H1 (cell line): ENCODE measurements around the gene SHC3. TPM values are rescaled to one million over a fixed set of nuclear protein-coding genes. Genes with fewer than 3 reads are reported as not detected.

Source experiments
- CTCF ChIA-PET: fragments of 300-600 bp; sonication (Branson Sonifier 250); formaldehyde crosslinking; loops from one replicate; lab custom pipeline; 2021; ENCODE audit not compliant: partially characterized antibody; lab: Charles Lee
- POLR2A ChIA-PET: fragments of 300-600 bp; sonication (Branson Sonifier 250); formaldehyde crosslinking; loops from one replicate; lab custom pipeline; 2021; ENCODE audit warnings: inconsistent platforms; ENCODE audit not compliant: partially characterized antibody; lab: Charles Lee
- DNase-seq, 2 experiments: peaks; one replicate each; pipeline versions ENCODE4 v3.0.0 to v3.0.0-alpha.2; 2010 to 2022; ENCODE audit warnings: low spot score in 2 of 2, low read depth in 1 of 2, mixed read lengths in 1 of 2
- FAIRE-seq: peaks from 2 replicates; lab custom pipeline; 2011; peaks lifted over from hg19 to GRCh38; lab: Jason Lieb, UNC
- H2AFZ ChIP-seq: 2 replicates; pipeline ENCODE4 v1.8.1; 2012; ENCODE audit warnings: low read length, inconsistent platforms
- H2AK5ac ChIP-seq: 2 replicates; pipeline ENCODE4 v1.6.1; 2013; ENCODE audit warnings: low read depth, low read length
- H2BK120ac ChIP-seq: replicated peaks from 2 replicates; pipeline ENCODE3; 2013; ENCODE audit warnings: low read depth, low read length, inconsistent platforms
- H2BK12ac ChIP-seq: 2 replicates; pipeline ENCODE4 v1.6.1; 2013; ENCODE audit warnings: low read depth, low read length
- H2BK15ac ChIP-seq: 2 replicates; pipeline ENCODE4 v1.6.1; 2013; ENCODE audit warnings: low read length
- H2BK20ac ChIP-seq: 2 replicates; pipeline ENCODE4 v1.6.1; 2013; ENCODE audit warnings: low read length
- H2BK5ac ChIP-seq: 2 replicates; pipeline ENCODE4 v1.6.1; 2013; ENCODE audit warnings: low read depth, low read length
- H3K14ac ChIP-seq: 2 replicates; pipeline ENCODE4 v1.6.1; 2013; ENCODE audit warnings: inconsistent platforms; ENCODE audit not compliant: insufficient read length
- H3K18ac ChIP-seq: 2 replicates; pipeline ENCODE4 v1.6.1; 2013; ENCODE audit warnings: low read length; ENCODE audit errors: extremely low read depth
- H3K23ac ChIP-seq: 2 replicates; pipeline ENCODE4 v1.6.1; 2013; ENCODE audit warnings: inconsistent platforms; ENCODE audit not compliant: insufficient read length
- H3K23me2 ChIP-seq: 2 replicates; pipeline ENCODE4 v1.6.1; 2013; ENCODE audit warnings: low read depth, low read length
- H3K27ac ChIP-seq: 2 replicates; pipeline ENCODE4 v1.6.1; 2011; ENCODE audit warnings: low read depth, low read length, inconsistent platforms
- H3K27me3 ChIP-seq, 4 experiments: replicated peaks in 1 of 4; 1 replicate in 1 of 4; 2 replicates in 3 of 4; pipeline versions ENCODE4 v1.6.1 to v1.8.1; 2011 to 2013; ENCODE audit warnings: low read length in 3 of 4, mild to moderate bottlenecking in 3 of 4, inconsistent platforms in 2 of 4, mixed read lengths in 2 of 4, moderate library complexity in 1 of 4; ENCODE audit not compliant: control insufficient read depth in 3 of 4, insufficient read depth in 3 of 4; ENCODE audit errors: extremely low read depth in 1 of 4
- H3K36me3 ChIP-seq, 4 experiments: 2 replicates each; pipeline versions ENCODE4 v1.6.1 to v1.8.1; 2011 to 2013; ENCODE audit warnings: mild to moderate bottlenecking in 4 of 4, low read length in 3 of 4, moderate library complexity in 2 of 4, control low read depth in 1 of 4, inconsistent platforms in 1 of 4; ENCODE audit not compliant: insufficient read depth in 4 of 4, control insufficient read depth in 2 of 4
- H3K4ac ChIP-seq: replicated peaks from 2 replicates; pipeline ENCODE3; 2013; ENCODE audit warnings: low read length, low read depth, mixed read lengths, inconsistent platforms; ENCODE audit not compliant: insufficient read length
- H3K4me1 ChIP-seq, 4 experiments: replicated peaks in 1 of 4; 1 replicate in 1 of 4; 2 replicates in 3 of 4; pipeline versions ENCODE4 v1.6.1 to v1.8.1; 2011 to 2013; ENCODE audit warnings: low read length in 3 of 4, inconsistent platforms in 2 of 4, mixed read lengths in 1 of 4; ENCODE audit not compliant: insufficient read depth in 4 of 4, control insufficient read depth in 3 of 4
- H3K4me2 ChIP-seq, 2 experiments: 2 replicates each; pipeline versions ENCODE4 v1.6.1 to v1.8.1; 2011 to 2013; ENCODE audit warnings: low read depth in 2 of 2, low read length in 2 of 2, control low read depth in 1 of 2, inconsistent platforms in 1 of 2, mild to moderate bottlenecking in 1 of 2; ENCODE audit not compliant: insufficient read depth in 1 of 2
- H3K4me3 ChIP-seq, 4 experiments: fragments of 200-600, 300-600 bp in 1 of 4; sonication (generic), shearing (Covaris generic), sonication (Bioruptor Twin) in 1 of 4; 2 replicates each; pipeline versions ENCODE4 v1.5.1 to v1.8.1; 2011 to 2016; ENCODE audit warnings: low read length in 4 of 4, low read depth in 3 of 4, control low read depth in 2 of 4, inconsistent platforms in 2 of 4, mild to moderate bottlenecking in 2 of 4, mixed read lengths in 1 of 4, moderate library complexity in 1 of 4; ENCODE audit not compliant: insufficient read depth in 2 of 4; ENCODE audit errors: extremely low read depth in 1 of 4
- H3K56ac ChIP-seq: replicated peaks from 2 replicates; pipeline ENCODE3; 2013; ENCODE audit warnings: low read depth, mild to moderate bottlenecking, mixed read lengths, low read length, inconsistent platforms; ENCODE audit not compliant: insufficient read length
- H3K79me1 ChIP-seq: 2 replicates; pipeline ENCODE4 v1.6.1; 2013; ENCODE audit warnings: low read depth, low read length, control low read depth
- H3K79me2 ChIP-seq, 2 experiments: 2 replicates each; pipeline versions ENCODE4 v1.6.1 to v1.8.1; 2012 to 2013; ENCODE audit warnings: low read length in 2 of 2, mild to moderate bottlenecking in 2 of 2, inconsistent platforms in 1 of 2; ENCODE audit not compliant: insufficient read depth in 2 of 2, control insufficient read depth in 1 of 2
- H3K9ac ChIP-seq, 4 experiments: replicated peaks in 1 of 4; 1 replicate in 1 of 4; 2 replicates in 3 of 4; pipeline versions ENCODE4 v1.6.1 to v1.8.1; 2011 to 2013; ENCODE audit warnings: low read depth in 3 of 4, low read length in 3 of 4, control low read depth in 2 of 4, mild to moderate bottlenecking in 2 of 4, moderate library complexity in 2 of 4, inconsistent platforms in 1 of 4; ENCODE audit errors: extremely low read depth in 1 of 4
- H3K9me3 ChIP-seq, 2 experiments: 2 replicates each; pipeline versions ENCODE4 v1.6.1 to v1.8.1; 2012 to 2013; ENCODE audit warnings: mild to moderate bottlenecking in 2 of 2, moderate library complexity in 2 of 2, control low read depth in 1 of 2, inconsistent platforms in 1 of 2, low read depth in 1 of 2, low read length in 1 of 2, mixed read lengths in 1 of 2; ENCODE audit not compliant: insufficient read depth in 2 of 2
- H4K20me1 ChIP-seq, 2 experiments: replicated peaks in 1 of 2; 2 replicates each; pipeline versions ENCODE3 to v1.8.1; 2011 to 2013; ENCODE audit warnings: inconsistent platforms in 2 of 2, low read length in 2 of 2, mild to moderate bottlenecking in 1 of 2; ENCODE audit not compliant: insufficient read depth in 2 of 2, control insufficient read depth in 1 of 2
- H4K5ac ChIP-seq: 2 replicates; pipeline ENCODE4 v1.6.1; 2013; ENCODE audit warnings: low read length, low read depth, mixed read lengths, inconsistent platforms; ENCODE audit not compliant: insufficient read length
- H4K8ac ChIP-seq: 2 replicates; pipeline ENCODE4 v1.8.0; 2013; ENCODE audit warnings: mild to moderate bottlenecking, moderate library complexity, low read length, inconsistent platforms; ENCODE audit not compliant: insufficient read depth; ENCODE audit errors: extremely low read depth
- H4K91ac ChIP-seq: replicated peaks from 2 replicates; pipeline ENCODE3; 2013; ENCODE audit warnings: low read length, mixed read lengths, inconsistent platforms; ENCODE audit not compliant: insufficient read length
- ASH2L ChIP-seq: fragments of 200-600, 300-600 bp; sonication (generic); IDR thresholded peaks from one replicate; pipeline ENCODE4 v1.7.1; 2017; ENCODE audit warnings: low read length
- ATF2 ChIP-seq: IDR thresholded peaks from 2 replicates; pipeline ENCODE4 v1.6.1; 2012; ENCODE audit warnings: low read length, inconsistent platforms
- BACH1 ChIP-seq: IDR thresholded peaks from 2 replicates; pipeline ENCODE4 v1.6.1; 2012; ENCODE audit warnings: low read length, improper control_type of control experiment
- CHD2 ChIP-seq: IDR thresholded peaks from 2 replicates; pipeline ENCODE4 v1.6.1; 2012; ENCODE audit warnings: low read length, improper control_type of control experiment
- EP300 ChIP-seq, 2 experiments: IDR thresholded peaks; 1 replicate in 1 of 2; 2 replicates in 1 of 2; pipeline ENCODE4 v1.6.1; 2011 to 2012; ENCODE audit warnings: low read depth in 2 of 2, low read length in 2 of 2, mild to moderate bottlenecking in 2 of 2, borderline replicate concordance in 1 of 2, inconsistent platforms in 1 of 2, moderate library complexity in 1 of 2
- RFX5 ChIP-seq: IDR thresholded peaks from 2 replicates; pipeline ENCODE4 v1.6.1; 2011; ENCODE audit warnings: low read depth, low read length, improper control_type of control experiment, borderline replicate concordance
- RNF2 ChIP-seq: fragments of 200-900, 300-1000 bp; sonication (generic); IDR thresholded peaks from 2 replicates; pipeline ENCODE4 v1.7.1; 2016; ENCODE audit warnings: borderline replicate concordance, low read depth, mild to moderate bottlenecking, antibody characterized with exemption, low read length; ENCODE audit not compliant: poor library complexity, severe bottlenecking; ENCODE audit errors: missing control alignments
- YY1 ChIP-seq: IDR thresholded peaks from 2 replicates; pipeline ENCODE4 v1.6.1; 2011; ENCODE audit warnings: low read depth, mild to moderate bottlenecking, low read length
- WGBS, 2 experiments: shearing (Covaris generic) in 1 of 2; methylation state at CpG; one replicate each; pipeline versions ENCODE4 v1.1.6 to v1.1.7; 2013 to 2015; ENCODE audit warnings: low lambda C conversion rate in 2 of 2, mixed read lengths in 2 of 2, inconsistent platforms in 1 of 2, low coverage in 1 of 2, missing lambda C conversion rate in 1 of 2; ENCODE audit not compliant: insufficient replicate concordance in 2 of 2, insufficient coverage in 1 of 2, insufficient read length in 1 of 2; ENCODE audit errors: extremely low coverage in 1 of 2, missing lambda C conversion rate in 1 of 2; 5-methylcytosine and 5-hydroxymethylcytosine counted together
- polyA plus RNA-seq, 7 experiments: library from polyadenylated mRNA; depleted of rRNA in 3 of 7; stranded (reverse) in 5 of 7; unstranded in 2 of 7; fragments of >200 nt in 5 of 7; fragments of 200-250 nt in 2 of 7; gene quantifications; 1 replicate in 5 of 7; 2 replicates in 1 of 7; 4 replicates in 1 of 7; pipeline versions ENCODE4 v1.2.1 to v1.2.3, GENCODE V29; 2011 to 2013; ENCODE audit warnings: missing spikeins in 2 of 7, mixed read lengths in 2 of 7
- total RNA-seq: library from RNA; stranded (reverse); fragmentation: NEBNext Ultra II Directional; extraction: Animal tissue kit (Norgen Biotek cat#: 25700); gene quantifications from 2 replicates; pipeline ENCODE4 v1.2.1, GENCODE V29; 2021

SHC3 gene
- total and polyA plus RNA-seq, 2 of the 8 experiments (the other 6 are each of a cell fraction or from before 2014, with no cell fraction given), result 1.4 to 7.1 TPM

DNA sequence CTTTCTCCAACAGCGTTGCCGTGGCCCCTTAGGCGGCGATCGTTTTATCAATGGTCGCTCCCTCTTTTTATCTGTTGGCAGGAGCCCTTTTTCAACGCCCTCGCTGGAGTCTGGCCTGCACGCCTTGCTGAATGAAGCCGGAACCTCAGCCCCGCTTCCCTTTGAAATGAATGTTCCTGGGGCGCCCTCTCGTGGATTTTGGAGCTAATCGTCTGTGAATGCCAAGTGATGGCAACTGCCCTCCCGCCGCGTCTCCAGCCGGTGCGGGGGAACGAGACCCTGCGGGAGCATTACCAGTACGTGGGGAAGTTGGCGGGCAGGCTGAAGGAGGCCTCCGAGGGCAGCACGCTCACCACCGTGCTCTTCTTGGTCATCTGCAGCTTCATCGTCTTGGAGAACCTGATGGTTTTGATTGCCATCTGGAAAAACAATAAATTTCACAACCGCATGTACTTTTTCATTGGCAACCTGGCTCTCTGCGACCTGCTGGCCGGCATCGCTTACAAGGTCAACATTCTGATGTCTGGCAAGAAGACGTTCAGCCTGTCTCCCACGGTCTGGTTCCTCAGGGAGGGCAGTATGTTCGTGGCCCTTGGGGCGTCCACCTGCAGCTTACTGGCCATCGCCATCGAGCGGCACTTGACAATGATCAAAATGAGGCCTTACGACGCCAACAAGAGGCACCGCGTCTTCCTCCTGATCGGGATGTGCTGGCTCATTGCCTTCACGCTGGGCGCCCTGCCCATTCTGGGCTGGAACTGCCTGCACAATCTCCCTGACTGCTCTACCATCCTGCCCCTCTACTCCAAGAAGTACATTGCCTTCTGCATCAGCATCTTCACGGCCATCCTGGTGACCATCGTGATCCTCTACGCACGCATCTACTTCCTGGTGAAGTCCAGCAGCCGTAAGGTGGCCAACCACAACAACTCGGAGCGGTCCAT lies 177.4 kb downstream of the SHC3 start:
- no peak overlapping the region for H2BK120ac ChIP-seq
- no peak overlapping the region for H3K14ac ChIP-seq
- CTCF ChIA-PET, result interaction anchor here (0.6 to 1.5 kb wide), 14 partner anchors 9 to 466 kb away, joined by 3 to 10 read pairs (median 3); no protein-coding TSS in a partner anchor
- H3K4ac ChIP-seq, result no peak overlapping the region
- peak overlapping the region; percentile 1 to 46; a peak in 3 of 4 replicates for H3K4me2 ChIP-seq
- H3K36me3 ChIP-seq, result peaks cover 0 to 7% (median 0%) of the 10 kb centered on the region in 4 experiments; a peak in 1 of 8 replicates
- DNase-seq (peak; percentile 82 to 93), FAIRE-seq (peak; percentile 52)
- H3K4me1 ChIP-seq, result peaks cover 0 to 7% (median 3%) of the 10 kb centered on the region in 4 experiments; a peak in 4 of 7 replicates
- H4K20me1 ChIP-seq, result peaks cover 0 to 6% of the 10 kb centered on the region in 2 experiments
- H2BK12ac ChIP-seq, result peak overlapping the region; percentile 1; the same call in 1 of the 2 replicates
- H2BK5ac ChIP-seq, result no peak overlapping the region; the same call in 1 of the 2 replicates
- peak overlapping the region; percentile 65; the same call in 1 of the 2 replicates for H2BK15ac ChIP-seq
- H3K27me3 ChIP-seq, result no peaks in the 10 kb centered on the region
- H2AK5ac ChIP-seq, result no peak overlapping the region
- H2BK20ac ChIP-seq, result no peak overlapping the region
- H3K56ac ChIP-seq, result no peak overlapping the region
- peak overlapping the region; percentile 41 for H4K8ac ChIP-seq
- WGBS, 2 experiments, result 55% methylated on average over 51 of the region's 52 CpGs; no CpG with 5 or more reads in 1 of the 2 experiments
- no peaks in the 10 kb centered on the region for H3K9me3 ChIP-seq
- POLR2A ChIA-PET, result interaction anchor here (0.8 to 1.0 kb wide), 2 partner anchors 10 to 22 kb away, joined by 3 read pairs; partner anchors contain the start of gene S1PR3
- H3K79me1 ChIP-seq, result no peaks in the 10 kb centered on the region
- no peak overlapping the region for H4K5ac ChIP-seq
- H3K79me2 ChIP-seq, result no peaks in the 10 kb centered on the region
- H3K27ac ChIP-seq, result no peak overlapping the region
- H3K9ac ChIP-seq, result no peak overlapping the region
- H4K91ac ChIP-seq, result peak overlapping the region; percentile 41
- no peak overlapping the region for H3K4me3 ChIP-seq
- H3K23me2 ChIP-seq, result no peaks in the 10 kb centered on the region
- H3K18ac ChIP-seq, result 0 out of 2 replicates have a peak overlapping the region, but pooled peaks have one; percentile 62
- H3K23ac ChIP-seq, result no peak overlapping the region
- H2AFZ ChIP-seq, result no peak overlapping the region; the same call in 1 of the 2 replicates
- TF ChIP-seq RNF2 (no peak), BACH1 (no peak), YY1 (peak; percentile 40; the same call in 1 of the 2 replicates), RFX5 (no peak), CHD2 (no peak), ASH2L (no peak), ATF2 (no peak), EP300 (IDR thresholded peaks at IDR 0.05; ENCODE audit: borderline replicate concordance in 1 of 2, low read depth in 2 of 2, low read length in 2 of 2) (peak in 1 of 2 experiments; percentile 40; a peak in 1 of 3 replicates)
